GM12865 (cell line): ENCODE data around the gene ETV6.

Experiments used
- DNase-seq: peaks from one replicate; pipeline ENCODE4 v3.0.0; 2010; ENCODE audit warnings: low read depth
- H3K4me3 ChIP-seq: 2 replicates; pipeline ENCODE4 v1.5.1; 2011; ENCODE audit warnings: mild to moderate bottlenecking, low read depth, low read length, control low read depth
- TF ChIP-seq, protein P1 (sequence below): IDR thresholded peaks from 2 replicates; pipeline ENCODE4 v1.5.1; 2011; ENCODE audit warnings: low read length, control low read depth, low read depth, inconsistent platforms; ENCODE audit not compliant: insufficient read depth; ENCODE audit errors: missing control alignments

The ETV6 gene

DNA sequence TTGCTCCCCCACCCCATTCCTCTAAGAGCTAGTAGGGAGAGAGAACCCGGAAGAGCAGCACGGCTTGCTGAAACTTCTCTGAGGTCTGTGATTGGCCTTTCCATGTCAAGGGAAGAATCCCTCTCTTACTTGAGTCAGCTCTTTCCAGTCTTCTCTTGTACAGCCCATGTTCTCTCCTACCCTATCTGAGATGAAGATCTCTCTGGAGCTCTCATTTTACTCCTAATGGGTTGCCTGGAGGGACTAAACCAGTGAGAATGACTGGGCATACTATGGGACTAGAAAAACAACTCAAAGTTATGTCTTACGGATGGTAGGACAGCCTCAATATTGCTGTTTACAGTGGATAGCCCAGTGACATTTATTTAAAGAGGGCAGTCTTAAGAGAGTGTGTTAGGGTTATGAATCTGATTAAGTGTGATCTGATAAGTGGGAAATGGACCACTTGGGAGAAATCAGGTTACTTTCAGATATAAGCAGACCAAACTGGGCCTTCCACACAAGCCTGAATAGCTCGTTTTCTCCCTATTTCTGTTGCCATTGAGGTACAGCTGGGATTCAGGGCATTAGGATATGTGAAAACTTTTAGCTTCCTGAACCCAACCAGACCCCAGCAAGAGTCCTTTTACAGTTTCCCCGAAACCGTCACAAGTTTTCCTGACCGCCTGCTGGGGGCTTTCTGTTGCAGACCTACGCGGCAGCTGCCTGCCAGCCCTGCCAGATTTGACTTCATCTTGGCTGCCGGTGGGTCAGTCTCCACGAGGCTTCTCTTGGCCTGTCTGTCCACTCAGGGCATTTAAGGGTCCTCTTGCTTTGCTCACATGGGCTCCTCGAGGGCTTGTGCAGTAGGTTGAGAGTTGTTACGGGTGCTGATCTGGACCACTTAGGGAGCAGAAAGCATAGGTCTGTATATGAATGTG is 16.9 kb downstream of the ETV6 start:
- no peak for DNase-seq
- no peak overlapping the region for H3K4me3 ChIP-seq
- TF ChIP-seq, protein P1, sequence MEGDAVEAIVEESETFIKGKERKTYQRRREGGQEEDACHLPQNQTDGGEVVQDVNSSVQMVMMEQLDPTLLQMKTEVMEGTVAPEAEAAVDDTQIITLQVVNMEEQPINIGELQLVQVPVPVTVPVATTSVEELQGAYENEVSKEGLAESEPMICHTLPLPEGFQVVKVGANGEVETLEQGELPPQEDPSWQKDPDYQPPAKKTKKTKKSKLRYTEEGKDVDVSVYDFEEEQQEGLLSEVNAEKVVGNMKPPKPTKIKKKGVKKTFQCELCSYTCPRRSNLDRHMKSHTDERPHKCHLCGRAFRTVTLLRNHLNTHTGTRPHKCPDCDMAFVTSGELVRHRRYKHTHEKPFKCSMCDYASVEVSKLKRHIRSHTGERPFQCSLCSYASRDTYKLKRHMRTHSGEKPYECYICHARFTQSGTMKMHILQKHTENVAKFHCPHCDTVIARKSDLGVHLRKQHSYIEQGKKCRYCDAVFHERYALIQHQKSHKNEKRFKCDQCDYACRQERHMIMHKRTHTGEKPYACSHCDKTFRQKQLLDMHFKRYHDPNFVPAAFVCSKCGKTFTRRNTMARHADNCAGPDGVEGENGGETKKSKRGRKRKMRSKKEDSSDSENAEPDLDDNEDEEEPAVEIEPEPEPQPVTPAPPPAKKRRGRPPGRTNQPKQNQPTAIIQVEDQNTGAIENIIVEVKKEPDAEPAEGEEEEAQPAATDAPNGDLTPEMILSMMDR: no peak

DNA sequence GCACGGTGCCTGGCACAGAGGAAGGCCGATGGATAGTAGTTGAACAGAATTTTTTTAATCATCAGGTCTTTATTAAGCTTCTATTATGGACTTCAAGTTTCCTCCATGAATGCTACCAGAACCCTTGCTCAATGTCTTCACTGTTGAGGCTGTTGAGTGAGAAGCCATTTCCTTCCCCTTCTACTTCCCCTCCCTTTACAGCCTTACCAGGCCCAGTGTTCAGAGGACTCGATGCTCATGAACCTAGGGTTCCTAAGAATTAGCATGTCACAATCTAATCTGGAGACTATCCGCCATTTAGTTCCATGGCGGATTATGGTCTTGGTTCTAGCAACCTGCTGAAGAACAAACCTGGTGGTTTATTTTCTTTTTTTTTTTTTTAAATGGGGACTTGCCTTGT is 17.7 kb downstream of the ETV6 start:
- H3K4me3 ChIP-seq: no peak overlapping the region
- DNase-seq: no peak
- TF ChIP-seq, protein P1: no peak

DNA sequence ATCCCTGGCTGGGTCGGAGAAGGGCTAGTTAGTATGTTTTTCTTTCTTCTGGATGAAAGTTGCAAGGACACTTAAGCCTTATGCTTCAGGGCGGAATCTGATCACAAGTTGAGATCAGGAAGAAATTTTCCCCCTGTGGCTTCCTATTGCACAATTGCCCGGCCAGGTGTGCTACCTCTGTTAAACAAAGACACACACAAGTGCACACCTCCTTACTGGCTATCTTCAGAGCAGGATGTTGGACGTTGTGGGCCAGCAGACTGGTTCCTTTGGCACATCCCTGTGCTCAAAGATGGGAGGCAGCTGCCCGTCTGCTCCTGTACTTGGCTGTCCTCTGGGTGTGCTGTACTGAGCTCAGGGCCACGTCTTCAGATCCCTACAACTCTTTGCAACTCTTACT is 19.1 kb downstream of the ETV6 start:
- no peak for DNase-seq
- TF ChIP-seq, protein P1: no peak

DNA sequence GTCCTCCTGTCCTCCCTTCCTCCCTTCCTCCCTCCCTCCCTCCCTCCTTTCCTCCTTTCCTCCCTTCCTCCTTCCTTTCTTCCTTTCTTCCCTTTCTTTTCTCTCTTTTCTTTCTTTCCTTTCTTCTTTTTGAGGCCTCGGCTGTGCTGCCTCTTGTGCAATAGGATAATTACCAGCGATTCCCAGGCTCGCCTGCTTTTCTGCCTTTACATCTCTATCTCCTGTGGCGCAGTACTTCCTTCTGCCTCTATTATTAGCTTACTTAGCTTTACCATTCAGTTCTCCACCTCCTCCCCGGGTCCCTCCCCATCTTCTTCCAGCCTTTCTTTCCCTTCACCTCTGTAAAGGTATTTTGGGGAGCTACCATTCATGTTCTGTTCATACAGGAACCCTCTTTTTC is 19.9 kb downstream of the ETV6 start:
- TF ChIP-seq, protein P1: no peak
- no peak overlapping the region for H3K4me3 ChIP-seq
- DNase-seq: no peak

More for the DNA sequence above, 19.1 kb downstream of the ETV6 start:
- no peak overlapping the region for H3K4me3 ChIP-seq

DNA sequence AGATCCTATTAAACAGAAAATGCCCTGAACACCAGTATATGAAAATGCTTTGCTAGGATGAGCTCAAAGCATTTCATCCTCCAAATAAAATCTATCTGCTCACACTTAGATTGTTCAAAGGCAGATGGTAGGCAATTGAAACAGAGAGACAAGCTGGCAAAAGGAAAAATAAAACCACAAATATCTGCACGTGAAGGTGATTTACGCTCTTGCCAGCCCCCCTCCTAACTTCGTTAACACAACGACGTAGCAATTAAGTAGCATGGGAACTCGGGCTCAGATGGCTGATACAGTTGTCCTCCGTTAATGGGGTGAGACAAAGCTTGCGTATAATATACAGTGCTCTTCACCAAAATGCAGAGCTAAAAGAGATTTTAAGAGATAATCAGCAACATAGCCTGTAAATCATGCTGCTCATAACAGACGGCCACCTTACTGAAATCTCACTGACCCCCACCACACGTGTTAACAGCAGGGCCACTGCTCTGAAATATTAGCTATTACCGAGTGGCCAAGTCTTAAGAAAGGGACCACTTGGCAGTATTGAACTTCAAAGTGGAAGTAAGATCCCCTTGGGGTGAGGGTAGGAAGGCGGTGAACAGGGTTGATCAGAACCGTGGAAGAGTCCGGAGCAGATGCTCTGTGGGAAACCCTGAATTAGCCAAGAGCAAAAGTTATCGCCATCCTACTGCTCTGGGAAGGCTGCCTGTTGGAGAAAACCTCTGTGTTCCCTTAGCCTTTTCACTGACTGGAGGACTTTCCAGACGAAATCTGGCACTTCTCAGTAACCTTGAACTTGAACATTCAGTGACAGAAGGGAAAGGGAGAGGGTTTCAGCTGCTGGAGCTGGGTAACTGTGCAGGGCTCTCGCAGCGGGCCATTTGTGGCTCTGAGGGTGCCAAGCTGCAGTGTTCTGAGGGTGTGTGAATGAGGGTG is 23.1 kb downstream of the ETV6 start:
- no peak for DNase-seq
- TF ChIP-seq, protein P1: no peak

DNA sequence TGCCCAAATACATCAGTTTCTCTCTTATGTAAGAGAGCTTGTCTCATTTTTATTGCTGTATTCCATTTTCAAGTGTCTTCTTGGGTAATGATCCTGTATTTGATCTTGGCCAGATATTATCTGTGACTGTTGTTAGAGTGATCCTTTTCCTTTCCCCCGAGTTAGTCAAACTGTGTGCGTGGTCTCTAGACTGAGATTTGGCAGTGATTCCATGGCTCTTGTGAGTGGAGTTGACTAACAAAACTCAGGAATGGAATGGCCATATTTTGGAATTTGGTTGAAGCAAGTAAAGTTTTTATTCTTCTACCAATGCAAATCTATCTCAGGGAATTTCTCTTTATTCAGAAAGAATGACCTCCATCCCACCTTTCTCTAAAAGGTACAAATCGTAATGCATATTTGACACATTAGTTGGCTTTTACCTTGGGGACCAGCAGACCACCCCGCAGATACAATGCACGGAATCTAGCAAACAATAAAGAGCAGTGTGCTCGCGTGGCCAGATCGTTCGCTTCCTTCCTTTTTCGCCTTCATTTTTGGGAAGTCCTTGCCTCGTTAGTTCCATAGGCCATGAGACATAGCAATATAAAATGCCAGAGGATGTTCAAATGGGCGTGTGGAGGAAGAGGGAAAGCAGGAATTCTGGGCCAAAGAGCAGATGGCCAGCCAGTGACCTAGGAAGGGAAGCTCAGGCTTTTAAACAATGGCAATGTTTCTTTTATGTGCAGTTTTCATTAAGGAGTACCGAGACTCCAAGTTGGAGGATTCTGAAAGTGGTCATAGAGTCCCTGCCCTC is 24.4 kb downstream of the ETV6 start:
- TF ChIP-seq, protein P1: no peak
- no peak overlapping the region for H3K4me3 ChIP-seq
- DNase-seq: no peak

More for the DNA sequence above, 23.1 kb downstream of the ETV6 start:
- H3K4me3 ChIP-seq: no peak overlapping the region
